H7 (cell line): ENCODE data around the gene MRPS10. TPM values are rescaled to one million over a fixed set of nuclear protein-coding genes. Genes with fewer than 3 reads are reported as not detected.

ENCODE experiments used
- DNase-seq: peaks from one replicate; pipeline ENCODE4 v3.0.0; 2012
- H3K27me3 ChIP-seq: 2 replicates; pipeline ENCODE4 v1.6.0; 2011; ENCODE audit warnings: mild to moderate bottlenecking, low read length; ENCODE audit not compliant: control insufficient read depth, insufficient read depth
- H3K36me3 ChIP-seq: replicated peaks from 2 replicates; pipeline ENCODE4 v1.5.1; 2011; ENCODE audit warnings: low read length; ENCODE audit not compliant: control insufficient read depth, insufficient read depth
- H3K4me3 ChIP-seq: 2 replicates; pipeline ENCODE4 v1.5.1; 2011; ENCODE audit warnings: low read depth, mild to moderate bottlenecking, control low read depth, low read length, moderate library complexity; ENCODE audit not compliant: insufficient read depth
- total RNA-seq: library from RNA; depleted of rRNA; stranded (reverse); fragments of >200 nt; shearing (Covaris generic); gene quantifications from 2 replicates; pipeline ENCODE4 v1.2.3, GENCODE V29; 2014; rRNA removed

Gene MRPS10
- total RNA-seq, 1 experiment from 2014 or later: 46.5 TPM

- Histone ChIP-seq H3K4me3 (no peak overlapping the region), H3K27me3 (no peaks in the 10 kb centered on the region), H3K36me3 (no peaks in the 10 kb centered on the region)
- DNase-seq: no peak
Observed at GRCh38 chr6:42162812-42163211, 54.8 kb downstream of the MRPS10 start.

DNA sequence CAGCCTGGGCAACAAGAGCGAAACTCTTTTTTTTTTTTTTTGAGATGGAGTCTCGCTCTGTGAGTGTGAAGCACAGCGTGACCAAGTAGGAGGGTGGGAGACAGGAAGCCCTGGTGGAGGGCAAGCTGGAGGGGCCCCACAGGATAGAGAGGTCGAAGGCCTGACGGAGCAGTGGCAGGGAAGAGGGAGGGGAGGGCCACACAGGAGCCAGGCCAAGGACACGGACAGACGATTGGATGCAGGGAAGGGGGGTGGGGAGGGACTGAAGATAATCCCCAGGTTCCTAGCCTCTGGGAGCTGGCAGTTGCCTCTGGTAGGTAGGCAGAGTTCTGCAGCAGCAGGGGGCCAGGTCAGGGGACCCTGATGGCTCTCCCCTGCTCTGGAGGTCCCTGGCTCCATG, 55.3 kb downstream of the MRPS10 start:
- peak; percentile 85 for DNase-seq
- Histone ChIP-seq H3K4me3 (no peak overlapping the region), H3K27me3 (no peaks in the 10 kb centered on the region)

DNA sequence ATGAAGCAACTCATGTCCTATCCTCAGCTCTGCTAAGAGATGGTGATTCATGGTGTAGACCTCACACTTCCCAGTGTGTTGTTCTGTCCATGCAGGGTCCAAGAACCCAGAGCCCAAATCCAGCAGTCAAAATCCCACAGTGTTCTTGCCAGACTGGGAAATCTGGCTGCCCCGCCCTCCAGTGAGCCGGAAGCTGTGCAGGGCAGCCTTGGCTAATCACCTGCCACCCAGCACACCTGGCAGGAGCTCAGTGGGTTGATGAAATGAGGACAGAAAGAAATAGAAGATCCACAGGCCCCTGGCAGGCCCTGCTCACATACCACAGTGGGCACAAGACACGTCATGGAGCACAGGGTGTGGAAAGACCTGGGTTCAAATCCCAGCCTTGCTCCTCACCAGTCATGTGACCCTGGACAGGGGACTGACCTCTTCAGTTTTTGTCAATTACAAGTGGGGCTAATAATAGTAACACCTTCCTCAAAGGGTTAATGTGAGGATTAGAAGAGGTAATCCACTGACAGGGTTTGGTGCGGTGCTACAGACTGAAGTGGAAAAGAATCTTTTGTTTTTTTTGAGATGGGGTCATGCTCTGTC, 58.1 kb downstream of the MRPS10 start:
- DNase-seq: no peak
- Histone ChIP-seq H3K4me3 (no peak overlapping the region), H3K27me3 (no peaks in the 10 kb centered on the region), H3K36me3 (no peaks in the 10 kb centered on the region)

More for the DNA sequence above, 55.3 kb downstream of the MRPS10 start:
- H3K36me3 ChIP-seq: no peaks in the 10 kb centered on the region

DNA sequence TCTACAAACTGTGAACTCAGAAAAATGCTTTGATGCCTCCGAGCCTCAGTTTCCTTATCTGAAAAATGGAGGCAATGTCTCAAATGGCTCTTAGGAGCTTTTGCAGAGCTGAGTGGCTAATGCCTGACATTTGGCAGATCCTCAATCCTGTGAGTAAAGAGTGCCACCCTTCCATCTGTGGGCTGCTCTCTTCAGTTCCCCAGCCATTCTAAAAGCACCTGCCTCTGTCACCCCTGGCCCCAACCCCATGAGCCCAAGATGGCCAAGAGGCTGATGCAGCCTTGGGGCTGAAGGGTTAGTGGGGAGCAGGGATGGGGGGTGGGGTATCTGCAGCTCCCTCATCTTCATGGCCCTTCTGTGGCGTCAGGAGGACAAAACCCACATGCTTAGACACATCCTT, 59.0 kb downstream of the MRPS10 start:
- Histone ChIP-seq H3K36me3 (no peaks in the 10 kb centered on the region), H3K27me3 (no peaks in the 10 kb centered on the region), H3K4me3 (no peak overlapping the region)
- DNase-seq: no peak

DNA sequence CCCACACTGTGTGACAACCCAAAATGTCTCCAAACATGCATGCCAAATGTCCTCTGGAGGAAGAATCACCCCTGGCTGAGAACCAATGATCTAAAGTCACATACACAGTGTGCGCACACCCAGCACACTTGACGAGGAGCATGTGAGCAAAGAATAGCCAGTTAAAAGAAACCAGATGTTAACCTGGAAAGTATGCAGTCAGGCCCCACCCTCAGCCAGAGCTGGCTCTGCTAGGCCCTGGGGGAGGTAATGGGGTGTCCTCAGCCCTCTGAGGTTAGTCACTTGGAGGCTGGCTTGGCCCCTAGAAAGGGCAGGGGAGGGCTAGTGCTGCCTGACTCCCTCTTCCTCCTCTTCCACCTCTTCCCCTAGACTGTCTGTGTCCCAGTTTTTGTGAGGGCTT, 59.6 kb downstream of the MRPS10 start:
- no peak for DNase-seq
- Histone ChIP-seq H3K27me3 (no peaks in the 10 kb centered on the region), H3K36me3 (no peaks in the 10 kb centered on the region), H3K4me3 (no peak overlapping the region)

Other genes with a start within 250 kb of the MRPS10 start
- gene TAF8, start 167.3 kb downstream of the MRPS10 start, total RNA-seq: 8.7 and 13.9 TPM in 2 replicates
- gene C6orf132, start 75.2 kb downstream of the MRPS10 start, total RNA-seq: 4.7 and 11.3 TPM in 2 replicates
- gene GUCA1A, start 44.5 kb downstream of the MRPS10 start, total RNA-seq: 13.2 and 20.8 TPM in 2 replicates
- 0.45 and 0.55 TPM in 2 replicates for gene GUCA1B, start 22.9 kb downstream of the MRPS10 start, total RNA-seq
- gene TRERF1, start 234.1 kb upstream of the MRPS10 start, total RNA-seq: 9.7 and 13.8 TPM in 2 replicates